H9 (cell line): Measurements from ENCODE around the gene ARL16. TPM values are rescaled to one million over a fixed set of nuclear protein-coding genes. Genes with fewer than 3 reads are reported as not detected.

Source experiments
- DNase-seq: peaks from one replicate; pipeline ENCODE4 v3.0.0-alpha.2; 2017
- H2AFZ ChIP-seq: one replicate; pipeline ENCODE4 v1.6.1; 2013; ENCODE audit warnings: mild to moderate bottlenecking, low read length, control low read depth, moderate library complexity
- H2AK5ac ChIP-seq: 2 replicates; pipeline ENCODE4 v1.6.1; 2013; ENCODE audit warnings: low read length, control low read depth, mixed read lengths; ENCODE audit not compliant: insufficient read length
- H2BK120ac ChIP-seq: one replicate; pipeline ENCODE4 v1.6.1; 2013; ENCODE audit warnings: low read depth, mild to moderate bottlenecking, low read length, control low read depth, inconsistent platforms; ENCODE audit not compliant: poor library complexity, severe bottlenecking
- H2BK12ac ChIP-seq: 2 replicates; pipeline ENCODE4 v1.6.1; 2013; ENCODE audit warnings: low read length, control low read depth, mixed read lengths, low read depth; ENCODE audit not compliant: insufficient read length
- H2BK15ac ChIP-seq: 2 replicates; pipeline ENCODE4 v1.6.1; 2013; ENCODE audit warnings: low read depth, low read length, control low read depth
- H2BK20ac ChIP-seq: one replicate; pipeline ENCODE4 v1.6.1; 2013; ENCODE audit warnings: low read depth, mild to moderate bottlenecking, low read length, control low read depth, inconsistent platforms; ENCODE audit not compliant: poor library complexity, severe bottlenecking
- H2BK5ac ChIP-seq: 2 replicates; pipeline ENCODE4 v1.6.1; 2013; ENCODE audit warnings: low read length, control low read depth, mixed read lengths; ENCODE audit not compliant: insufficient read length
- H3K14ac ChIP-seq: 2 replicates; pipeline ENCODE4 v1.6.1; 2013; ENCODE audit warnings: low read length, control low read depth; ENCODE audit not compliant: insufficient read depth
- H3K18ac ChIP-seq: 2 replicates; pipeline ENCODE4 v1.6.1; 2013; ENCODE audit warnings: low read depth, mild to moderate bottlenecking, mixed read lengths, low read length, control low read depth; ENCODE audit not compliant: insufficient read length
- H3K23ac ChIP-seq: 2 replicates; pipeline ENCODE4 v1.6.1; 2013; ENCODE audit warnings: low read length, control low read depth, mixed read lengths, low read depth; ENCODE audit not compliant: insufficient read length
- H3K23me2 ChIP-seq: 2 replicates; pipeline ENCODE4 v1.6.1; 2013; ENCODE audit warnings: low read depth, mild to moderate bottlenecking, mixed read lengths, low read length, control low read depth; ENCODE audit not compliant: insufficient read length, poor library complexity, severe bottlenecking
- H3K27ac ChIP-seq: 2 replicates; pipeline ENCODE4 v1.5.1; 2013; ENCODE audit warnings: low read length, control low read depth, mixed read lengths, low read depth; ENCODE audit not compliant: insufficient read length
- H3K27me3 ChIP-seq: 2 replicates; pipeline ENCODE4 v1.6.1; 2013; ENCODE audit warnings: low read length, control low read depth, inconsistent platforms; ENCODE audit not compliant: insufficient read depth
- H3K4ac ChIP-seq: 2 replicates; pipeline ENCODE4 v1.6.1; 2013; ENCODE audit warnings: low read depth, mild to moderate bottlenecking, control low read depth, inconsistent platforms, low read length, moderate library complexity
- H3K4me1 ChIP-seq: 2 replicates; pipeline ENCODE4 v1.6.1; 2013; ENCODE audit warnings: low read length, control low read depth, inconsistent platforms; ENCODE audit not compliant: insufficient read depth
- H3K4me2 ChIP-seq: 2 replicates; pipeline ENCODE4 v1.6.1; 2013; ENCODE audit warnings: low read length, control low read depth, mixed read lengths; ENCODE audit not compliant: insufficient read length, insufficient read depth
- H3K56ac ChIP-seq: 2 replicates; pipeline ENCODE4 v1.6.1; 2013; ENCODE audit warnings: low read depth, mild to moderate bottlenecking, mixed read lengths, low read length, control low read depth; ENCODE audit not compliant: insufficient read length
- H3K79me1 ChIP-seq: 2 replicates; pipeline ENCODE4 v1.6.1; 2013; ENCODE audit warnings: low read depth, mild to moderate bottlenecking, moderate library complexity, low read length, control low read depth, inconsistent platforms; ENCODE audit not compliant: insufficient read depth, poor library complexity, severe bottlenecking
- H3K79me2 ChIP-seq: 2 replicates; pipeline ENCODE4 v1.6.1; 2013; ENCODE audit warnings: low read length, control low read depth, inconsistent platforms; ENCODE audit not compliant: insufficient read depth
- H3K9ac ChIP-seq: 2 replicates; pipeline ENCODE4 v1.6.1; 2013; ENCODE audit warnings: low read length, control low read depth, mixed read lengths; ENCODE audit not compliant: insufficient read length; ENCODE audit errors: extremely low read depth
- H3K9me3 ChIP-seq: one replicate; pipeline ENCODE4 v1.6.1; 2013; ENCODE audit warnings: low read depth, low read length, inconsistent platforms; ENCODE audit not compliant: control insufficient read depth
- H3T11ph ChIP-seq: one replicate; pipeline ENCODE4 v1.6.1; 2013; ENCODE audit warnings: mild to moderate bottlenecking, low read length, control low read depth, inconsistent platforms
- H4K20me1 ChIP-seq: one replicate; pipeline ENCODE4 v1.6.1; 2013; ENCODE audit not compliant: control insufficient read depth, insufficient read length, insufficient read depth
- H4K5ac ChIP-seq: 2 replicates; pipeline ENCODE4 v1.6.1; 2013; ENCODE audit warnings: low read depth, mild to moderate bottlenecking, mixed read lengths, low read length, control low read depth; ENCODE audit not compliant: insufficient read length
- H4K8ac ChIP-seq: replicated peaks from 2 replicates; pipeline ENCODE4 v1.6.1; 2013; ENCODE audit warnings: low read length, control low read depth, mixed read lengths, low read depth; ENCODE audit not compliant: insufficient read length
- H4K91ac ChIP-seq: 2 replicates; pipeline ENCODE4 v1.6.1; 2013; ENCODE audit warnings: low read depth, mild to moderate bottlenecking, moderate library complexity, mixed read lengths, low read length, control low read depth; ENCODE audit not compliant: insufficient read length
- H3K27ac Mint-ChIP-seq, 3 experiments: 2 replicates in 2 of 3; 3 replicates in 1 of 3; pipeline ENCODE4 v1.8.0; 2020 to 2021; ENCODE audit warnings: mixed read lengths in 3 of 3, mild to moderate bottlenecking in 1 of 3, moderate library complexity in 1 of 3
- H3K27me3 Mint-ChIP-seq: 2 replicates; pipeline ENCODE4 v1.8.0; 2021; ENCODE audit warnings: low read depth, mild to moderate bottlenecking, moderate library complexity, mixed read lengths
- H3K36me3 Mint-ChIP-seq, 3 experiments: 2 replicates in 2 of 3; 3 replicates in 1 of 3; pipeline ENCODE4 v1.8.0; 2020 to 2021; ENCODE audit warnings: low read depth in 3 of 3, mixed read lengths in 3 of 3; ENCODE audit not compliant: insufficient read depth in 1 of 3
- H3K4me1 Mint-ChIP-seq, 2 experiments: 2 replicates each; pipeline ENCODE4 v1.8.0; 2020; ENCODE audit warnings: mixed read lengths in 2 of 2
- H3K4me3 Mint-ChIP-seq, 2 experiments: 2 replicates in 1 of 2; 3 replicates in 1 of 2; pipeline ENCODE4 v1.8.0; 2020 to 2021; ENCODE audit warnings: mild to moderate bottlenecking in 2 of 2, mixed read lengths in 2 of 2, moderate library complexity in 1 of 2
- H3K9me3 Mint-ChIP-seq, 2 experiments: 2 replicates in 1 of 2; 3 replicates in 1 of 2; pipeline ENCODE4 v1.8.0; 2020; ENCODE audit warnings: mild to moderate bottlenecking in 2 of 2, mixed read lengths in 2 of 2, moderate library complexity in 1 of 2
- CTCF ChIP-seq: fragments of 200-600 bp; sonication (generic); conservative IDR thresholded peaks from 3 replicates; pipeline ENCODE4 v1.8.0; 2021; ENCODE audit warnings: antibody characterized with exemption, mild to moderate bottlenecking
- WGBS: extraction: QIAGEN DNeasy Blood & Tissue Kit; methylation state at CpG from one replicate; pipeline ENCODE4 v1.1.7; 2013; ENCODE audit warnings: missing lambda C conversion rate, low lambda C conversion rate, mixed read lengths; ENCODE audit not compliant: insufficient read length; ENCODE audit errors: extremely low coverage; 5-methylcytosine and 5-hydroxymethylcytosine counted together
- total RNA-seq: library from RNA; stranded (reverse); gene quantifications from 2 replicates; pipeline ENCODE4 v1.2.1, GENCODE V29; 2021

Gene ARL16
- total RNA-seq, 1 experiment from 2014 or later: 58.6 TPM

- no peak overlapping the region for H3K9ac ChIP-seq
- H2BK12ac ChIP-seq: no peak overlapping the region
- H2BK5ac ChIP-seq: no peak overlapping the region
- no peak overlapping the region for H3K27ac ChIP-seq
- H4K5ac ChIP-seq: no peak overlapping the region
- H4K8ac ChIP-seq: no peak overlapping the region
- peak overlapping the region in 1 of 2 experiments; percentile 6; a peak in 1 of 5 replicates for H3K4me3 Mint-ChIP-seq
- no peak overlapping the region for H3K14ac ChIP-seq
- no peaks in the 10 kb centered on the region for H3K27me3 Mint-ChIP-seq
- H4K91ac ChIP-seq: no peak overlapping the region
- no peak overlapping the region for H2BK15ac ChIP-seq
- DNase-seq: no peak
- no peaks in the 10 kb centered on the region for H3K27me3 ChIP-seq
- no peak overlapping the region for H3K18ac ChIP-seq
- H3K79me2 ChIP-seq: peaks cover 16% of the 10 kb centered on the region; the same call in 1 of the 2 replicates
- H3K4me2 ChIP-seq: no peak overlapping the region
- no peak overlapping the region for H3K23ac ChIP-seq
- H2BK20ac ChIP-seq: no peak overlapping the region
- peaks cover 11% of the 10 kb centered on the region for H3K79me1 ChIP-seq
- H2BK120ac ChIP-seq: no peak overlapping the region
- H3T11ph ChIP-seq: no peak overlapping the region
- no peaks in the 10 kb centered on the region for H3K9me3 ChIP-seq
- H3K56ac ChIP-seq: no peak overlapping the region
- no peak overlapping the region for H2AFZ ChIP-seq
- H2AK5ac ChIP-seq: no peak overlapping the region
- no peak for TF ChIP-seq CTCF
- H3K4ac ChIP-seq: no peak overlapping the region
- H3K9me3 Mint-ChIP-seq: 0 out of 5 replicates have a peak, but pooled peaks cover 0 to 2% of the 10 kb centered on the region in 2 experiments
- H3K4me1 ChIP-seq: no peaks in the 10 kb centered on the region
- H3K27ac Mint-ChIP-seq: no peak overlapping the region; a peak in 1 of 7 replicates
- H3K36me3 Mint-ChIP-seq: peaks cover 0 to 3% (median 1%) of the 10 kb centered on the region in 3 experiments; a peak in 2 of 7 replicates
- WGBS: no CpG with 5 or more reads among the region's 4 CpGs
- peaks cover 9 to 10% of the 10 kb centered on the region in 2 experiments for H3K4me1 Mint-ChIP-seq
- H3K23me2 ChIP-seq: peaks cover 8% of the 10 kb centered on the region
- no peaks in the 10 kb centered on the region for H4K20me1 ChIP-seq
These were observed 44.9 kb downstream of the ARL16 start for GRCh38 chr17:81638683-81639082.
